Ishikawa (cell line): Measurements from ENCODE around the gene PLCB1.

Experiments
- CEBPB ChIP-seq: IDR thresholded peaks from 2 replicates; pipeline ENCODE4 v1.6.1; 2012
- CREB1 ChIP-seq: IDR thresholded peaks from 2 replicates; pipeline ENCODE4 v1.6.1; 2012; ENCODE audit warnings: low read depth
- EGR1 ChIP-seq: IDR thresholded peaks from 2 replicates; pipeline ENCODE4 v1.6.1; 2012
- EP300 ChIP-seq: IDR thresholded peaks from 2 replicates; pipeline ENCODE4 v1.6.1; 2012; ENCODE audit warnings: borderline replicate concordance
- FOXM1 ChIP-seq: IDR thresholded peaks from 2 replicates; pipeline ENCODE4 v1.6.1; 2012; ENCODE audit warnings: low read depth, borderline replicate concordance
- NFIC ChIP-seq: IDR thresholded peaks from 2 replicates; pipeline ENCODE4 v1.6.1; 2012
- RAD21 ChIP-seq: IDR thresholded peaks from 2 replicates; pipeline ENCODE4 v1.6.1; 2012; ENCODE audit warnings: low read depth
- REST ChIP-seq: IDR thresholded peaks from 2 replicates; pipeline ENCODE4 v1.6.1; 2012; ENCODE audit warnings: low read depth, mild to moderate bottlenecking
- TAF1 ChIP-seq: IDR thresholded peaks from 2 replicates; pipeline ENCODE4 v1.6.1; 2012; ENCODE audit warnings: low read depth, mild to moderate bottlenecking
- TCF12 ChIP-seq: IDR thresholded peaks from 2 replicates; pipeline ENCODE4 v1.6.1; 2012; ENCODE audit warnings: low read depth
- TEAD4 ChIP-seq: IDR thresholded peaks from 2 replicates; pipeline ENCODE4 v1.6.1; 2012
- YY1 ChIP-seq: IDR thresholded peaks from 2 replicates; pipeline ENCODE4 v1.6.1; 2012; ENCODE audit warnings: low read depth
- ZBTB7A ChIP-seq: IDR thresholded peaks from 2 replicates; pipeline ENCODE4 v1.6.1; 2012; ENCODE audit warnings: low read depth
- TF ChIP-seq, protein P1 (sequence below): IDR thresholded peaks from 2 replicates; pipeline ENCODE4 v1.6.1; 2012
- TF ChIP-seq, protein P2 (sequence below): IDR thresholded peaks from 2 replicates; pipeline ENCODE4 v1.6.1; 2012

Gene PLCB1

GRCh38 chr20:8652396-8652795, 520.3 kb downstream of the PLCB1 start:
- TF ChIP-seq NFIC (no peak), YY1 (no peak)

DNA sequence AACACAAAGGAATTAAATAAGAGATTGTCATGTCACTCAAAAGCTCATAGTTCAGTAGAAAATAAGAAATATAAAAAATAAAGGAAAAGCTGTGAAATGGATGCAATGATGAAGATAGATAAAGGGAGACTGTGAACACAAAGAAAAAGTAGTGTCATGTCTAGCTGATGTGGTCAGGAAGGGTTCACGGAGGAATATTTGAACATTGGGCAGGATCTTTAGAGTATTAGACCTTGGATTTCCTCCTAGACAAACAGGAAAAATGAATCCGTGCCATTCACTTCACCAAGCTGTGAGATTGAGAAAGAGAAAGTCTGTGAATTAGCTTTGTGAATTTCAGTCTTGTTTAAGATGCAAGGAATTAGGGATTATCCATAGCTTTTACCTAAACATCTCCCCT, 522.4 kb downstream of the PLCB1 start:
- TF ChIP-seq ZBTB7A (no peak), TCF12 (no peak), REST (no peak), NFIC (no peak), FOXM1 (no peak), CREB1 (no peak), TEAD4 (no peak), EP300 (no peak), TAF1 (no peak), YY1 (no peak), EGR1 (no peak), CEBPB (no peak), RAD21 (no peak)
- TF ChIP-seq, protein P1, sequence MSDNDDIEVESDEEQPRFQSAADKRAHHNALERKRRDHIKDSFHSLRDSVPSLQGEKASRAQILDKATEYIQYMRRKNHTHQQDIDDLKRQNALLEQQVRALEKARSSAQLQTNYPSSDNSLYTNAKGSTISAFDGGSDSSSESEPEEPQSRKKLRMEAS: no peak
- TF ChIP-seq, protein P2, sequence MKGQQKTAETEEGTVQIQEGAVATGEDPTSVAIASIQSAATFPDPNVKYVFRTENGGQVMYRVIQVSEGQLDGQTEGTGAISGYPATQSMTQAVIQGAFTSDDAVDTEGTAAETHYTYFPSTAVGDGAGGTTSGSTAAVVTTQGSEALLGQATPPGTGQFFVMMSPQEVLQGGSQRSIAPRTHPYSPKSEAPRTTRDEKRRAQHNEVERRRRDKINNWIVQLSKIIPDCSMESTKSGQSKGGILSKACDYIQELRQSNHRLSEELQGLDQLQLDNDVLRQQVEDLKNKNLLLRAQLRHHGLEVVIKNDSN: no peak

GRCh38 chr20:8656335-8656734, 524.3 kb downstream of the PLCB1 start:
- TF ChIP-seq RAD21 (no peak), ZBTB7A (no peak), NFIC (no peak), EGR1 (no peak), FOXM1 (no peak), TAF1 (no peak), YY1 (no peak), TEAD4 (no peak), CREB1 (no peak), TCF12 (no peak), CEBPB (no peak)
- TF ChIP-seq, protein P2: no peak

DNA sequence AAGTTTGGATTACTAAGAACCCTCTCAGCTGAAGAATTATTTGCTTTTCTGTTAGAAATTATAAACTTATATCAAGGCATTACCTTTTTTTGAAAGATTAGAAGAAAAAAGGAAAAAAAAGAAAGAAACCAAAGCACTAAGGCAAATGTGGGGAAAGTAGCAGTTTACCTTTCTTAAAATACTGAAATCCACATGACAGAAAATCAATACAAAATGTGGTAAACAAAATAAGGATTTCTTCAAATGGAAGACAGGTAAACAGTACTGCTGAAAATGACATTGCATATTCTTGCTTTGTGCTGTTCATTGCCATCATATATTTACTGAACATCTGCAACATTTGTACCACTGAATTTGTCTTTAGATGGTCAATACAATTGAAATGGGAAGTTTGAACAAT, 525.6 kb downstream of the PLCB1 start:
- TF ChIP-seq TCF12 (no peak), CREB1 (no peak), TEAD4 (no peak), EP300 (no peak), CEBPB (no peak), TAF1 (no peak), REST (no peak), ZBTB7A (no peak), RAD21 (no peak), NFIC (no peak), FOXM1 (no peak), YY1 (no peak)
- TF ChIP-seq, protein P1: no peak
- TF ChIP-seq, protein P2: no peak

DNA sequence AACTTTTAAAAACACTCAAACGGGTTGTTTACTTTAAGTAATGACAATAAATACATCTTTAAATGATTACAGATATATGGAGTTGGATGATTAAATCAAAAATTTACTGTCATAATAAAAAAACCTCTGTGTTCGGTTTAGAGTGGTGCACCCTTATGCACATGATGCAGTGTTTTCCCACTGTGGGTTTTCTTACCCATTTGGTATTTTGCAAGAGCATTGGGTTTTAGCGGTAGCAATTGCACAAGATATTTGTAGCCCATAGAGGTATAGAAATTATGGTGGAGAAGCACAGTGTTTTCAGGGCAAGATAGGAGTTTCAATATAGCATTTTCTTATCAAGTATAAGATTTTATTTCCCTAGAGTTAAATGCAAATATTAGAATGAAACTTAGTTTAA, 526.0 kb downstream of the PLCB1 start:
- TF ChIP-seq FOXM1 (no peak), RAD21 (no peak), TAF1 (no peak)
- TF ChIP-seq, protein P1: no peak

- no peak for TF ChIP-seq NFIC
- TF ChIP-seq ZBTB7A: no peak
- TF ChIP-seq TCF12: no peak
- TF ChIP-seq YY1: no peak
- TF ChIP-seq FOXM1: no peak
- TF ChIP-seq TAF1: no peak
- TF ChIP-seq CEBPB: no peak
- no peak for TF ChIP-seq TEAD4
- TF ChIP-seq, protein P2: no peak
- TF ChIP-seq, protein P1: no peak
- TF ChIP-seq EP300: no peak
- no peak for TF ChIP-seq EGR1
- TF ChIP-seq CREB1: no peak
- TF ChIP-seq RAD21: no peak
- no peak for TF ChIP-seq REST
Measured at GRCh38 chr20:8661229-8661952, 529.3 kb downstream of the PLCB1 start.
